Testis (tissue), 2 donors: ENCODE measurements around the gene DDX52.
"Not testable (repeated sequence)": the region's sequence is repeated elsewhere in the genome, so short reads cannot be mapped to it uniquely, and the experiment has no call there.

Source experiments
- POLR2A ChIP-seq: fragments of 450-650 bp; IDR thresholded peaks from one replicate; pipeline ENCODE4 v1.6.1; 2017; ENCODE audit warnings: antibody characterized with exemption, mild to moderate bottlenecking, moderate library complexity
- TF ChIP-seq, protein P1 (sequence below), 3 experiments: fragments of 450-650 bp in 2 of 3; fragments of 200-600 bp in 1 of 3; sonication (generic) in 1 of 3; IDR thresholded peaks; one replicate each; pipeline ENCODE4 v1.5.1; 2016 to 2019; ENCODE audit warnings: antibody characterized with exemption in 3 of 3, mild to moderate bottlenecking in 2 of 3, moderate library complexity in 1 of 3

DNA sequence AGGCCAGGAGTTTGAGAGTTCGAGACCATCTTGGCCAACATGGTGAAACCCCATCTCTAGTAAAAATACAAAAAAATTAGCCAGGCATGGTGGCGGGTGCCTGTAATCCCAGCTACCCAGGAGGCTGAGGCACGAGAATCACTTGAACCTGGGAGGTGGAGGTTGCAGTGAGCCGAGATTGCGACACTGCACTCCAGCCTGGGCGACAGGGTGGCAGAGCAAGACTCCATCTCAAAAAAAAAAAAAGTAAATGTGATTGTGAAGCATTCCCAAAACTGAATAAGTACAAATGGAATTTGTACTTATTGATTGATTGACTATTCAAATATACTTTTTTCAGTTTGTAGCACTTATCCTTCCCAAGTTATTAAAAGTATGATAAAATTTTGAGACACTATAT lies 26.8 kb downstream of the DDX52 start:
- not testable (repeated sequence) for TF ChIP-seq POLR2A
- TF ChIP-seq, protein P1, sequence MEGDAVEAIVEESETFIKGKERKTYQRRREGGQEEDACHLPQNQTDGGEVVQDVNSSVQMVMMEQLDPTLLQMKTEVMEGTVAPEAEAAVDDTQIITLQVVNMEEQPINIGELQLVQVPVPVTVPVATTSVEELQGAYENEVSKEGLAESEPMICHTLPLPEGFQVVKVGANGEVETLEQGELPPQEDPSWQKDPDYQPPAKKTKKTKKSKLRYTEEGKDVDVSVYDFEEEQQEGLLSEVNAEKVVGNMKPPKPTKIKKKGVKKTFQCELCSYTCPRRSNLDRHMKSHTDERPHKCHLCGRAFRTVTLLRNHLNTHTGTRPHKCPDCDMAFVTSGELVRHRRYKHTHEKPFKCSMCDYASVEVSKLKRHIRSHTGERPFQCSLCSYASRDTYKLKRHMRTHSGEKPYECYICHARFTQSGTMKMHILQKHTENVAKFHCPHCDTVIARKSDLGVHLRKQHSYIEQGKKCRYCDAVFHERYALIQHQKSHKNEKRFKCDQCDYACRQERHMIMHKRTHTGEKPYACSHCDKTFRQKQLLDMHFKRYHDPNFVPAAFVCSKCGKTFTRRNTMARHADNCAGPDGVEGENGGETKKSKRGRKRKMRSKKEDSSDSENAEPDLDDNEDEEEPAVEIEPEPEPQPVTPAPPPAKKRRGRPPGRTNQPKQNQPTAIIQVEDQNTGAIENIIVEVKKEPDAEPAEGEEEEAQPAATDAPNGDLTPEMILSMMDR (IDR thresholded peaks at IDR 0.05): not testable (repeated sequence)
